CD4-positive, alpha-beta T cell (primary cell): ENCODE data around the gene CAMTA1. TPM values are rescaled to one million over a fixed set of nuclear protein-coding genes. Genes with fewer than 3 reads are reported as not detected.

ENCODE experiments used
- ATAC-seq: fragments of 200-7000 bp; cut with Tn5 transposase; one replicate; pipeline ENCODE4 v1.10.0; 2022; ENCODE audit warnings: mild to moderate bottlenecking; ENCODE audit not compliant: poor library complexity
- CTCF ChIA-PET: fragments of 350-600 bp; sonication (Branson Sonifier 250); formaldehyde crosslinking; loops from one replicate; lab custom pipeline; 2021; ENCODE audit warnings: antibody characterized with exemption, inconsistent platforms; lab: Charles Lee
- POLR2A ChIA-PET: fragments of 350-600 bp; sonication (Branson Sonifier 250); formaldehyde crosslinking; loops from one replicate; lab custom pipeline; 2021; ENCODE audit warnings: antibody characterized with exemption, inconsistent platforms; lab: Charles Lee
- DNase-seq, 14 experiments: peaks; one replicate each; pipeline ENCODE4 v3.0.0-alpha.2; 2013 to 2020; ENCODE audit warnings: mixed read lengths in 2 of 14
- H3K27ac ChIP-seq, 2 donors: one replicate each; pipeline versions ENCODE4 v1.5.1 to v1.7.0; 2013; ENCODE audit warnings: low read length in 2 of 2, low read depth in 1 of 2, mild to moderate bottlenecking in 1 of 2
- H3K27me3 ChIP-seq, 2 experiments: 1 replicate in 1 of 2; 2 replicates in 1 of 2; pipeline versions ENCODE4 v1.6.1 to v1.7.0; 2013; ENCODE audit warnings: low read length in 2 of 2, control low read depth in 1 of 2, mild to moderate bottlenecking in 1 of 2, moderate library complexity in 1 of 2; ENCODE audit not compliant: insufficient read depth in 2 of 2, control insufficient read depth in 1 of 2
- H3K36me3 ChIP-seq: one replicate; pipeline ENCODE4 v1.6.1; 2013; ENCODE audit warnings: low read length, control low read depth; ENCODE audit not compliant: insufficient read depth
- H3K4me1 ChIP-seq: one replicate; pipeline ENCODE4 v1.6.1; 2013; ENCODE audit warnings: low read length, control low read depth; ENCODE audit not compliant: insufficient read depth
- H3K4me3 ChIP-seq: one replicate; pipeline ENCODE4 v1.5.1; 2013; ENCODE audit warnings: mild to moderate bottlenecking, low read length, moderate library complexity
- H3K9me3 ChIP-seq, 2 experiments: 1 replicate in 1 of 2; 2 replicates in 1 of 2; pipeline versions ENCODE4 v1.6.1 to v1.7.0; 2013; ENCODE audit warnings: low read length in 2 of 2, mild to moderate bottlenecking in 2 of 2, control low read depth in 1 of 2, moderate library complexity in 1 of 2; ENCODE audit not compliant: control insufficient read depth in 1 of 2, insufficient read depth in 1 of 2
- H3K27ac Mint-ChIP-seq: one replicate; pipeline ENCODE4 v1.8.0; 2020; ENCODE audit warnings: mixed read lengths
- H3K27me3 Mint-ChIP-seq: one replicate; pipeline ENCODE4 v1.8.0; 2021; ENCODE audit warnings: mixed read lengths
- H3K36me3 Mint-ChIP-seq: one replicate; pipeline ENCODE4 v1.8.0; 2021; ENCODE audit warnings: low read depth, mixed read lengths
- H3K4me1 Mint-ChIP-seq: one replicate; pipeline ENCODE4 v1.8.0; 2021; ENCODE audit warnings: low read depth, mixed read lengths
- H3K4me3 Mint-ChIP-seq: one replicate; pipeline ENCODE4 v1.8.0; 2020; ENCODE audit warnings: mild to moderate bottlenecking, mixed read lengths
- H3K9me3 Mint-ChIP-seq: one replicate; pipeline ENCODE4 v1.8.0; 2020; ENCODE audit warnings: mixed read lengths
- intact Hi-C, 2 experiments: fragments of 100-400 bp; cut with DNase I in 1 of 2; cut with micrococcal nuclease in 1 of 2; formaldehyde crosslinking; loops; one replicate each; pipeline versions ENCODE4 v1.15.1 to v1.9.0; 2023 to 2025; cut with DNase I, micrococcal nuclease
- total RNA-seq, 174 experiments: library from RNA in 2 of 174; stranded (reverse) in 2 of 174; gene quantifications; one replicate each; pipeline ENCODE4 v1.2.3 and lab custom pipeline; 2021 to 2026
- TF ChIP-seq, protein P1 (sequence below): fragments of 200-600 bp; IDR thresholded peaks from one replicate; pipeline ENCODE4 v1.8.0; 2022; ENCODE audit warnings: antibody characterized with exemption, mild to moderate bottlenecking

The CAMTA1 gene
- total RNA-seq, 2 experiments from 2014 or later, result 38.6 to 39.3 TPM

DNA sequence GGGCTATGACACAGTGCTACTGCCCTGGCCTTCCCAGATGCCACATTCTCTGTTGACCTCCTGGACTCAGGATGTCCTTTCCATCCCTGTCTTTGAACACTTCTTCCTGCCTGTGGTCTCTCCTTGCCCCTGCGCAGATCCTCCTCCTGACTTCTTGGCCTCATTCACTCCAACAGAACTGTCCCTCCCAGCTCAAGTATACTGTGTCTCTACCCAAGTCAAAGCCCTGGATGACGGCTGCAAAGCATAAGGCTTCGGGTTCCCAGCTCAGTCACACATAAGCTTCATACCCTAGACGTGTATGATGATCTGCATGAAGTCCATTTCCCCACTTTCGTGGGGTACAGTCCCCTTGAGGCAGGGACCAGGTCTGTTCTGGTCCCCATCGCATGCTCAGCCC, 657.7 kb downstream of the CAMTA1 start:
- no peaks in the 10 kb centered on the region for H3K9me3 ChIP-seq
- POLR2A ChIA-PET, result no interaction called here
- H3K27me3 Mint-ChIP-seq, result no peaks in the 10 kb centered on the region
- H3K9me3 Mint-ChIP-seq, result no peaks in the 10 kb centered on the region
- TF ChIP-seq, protein P1, sequence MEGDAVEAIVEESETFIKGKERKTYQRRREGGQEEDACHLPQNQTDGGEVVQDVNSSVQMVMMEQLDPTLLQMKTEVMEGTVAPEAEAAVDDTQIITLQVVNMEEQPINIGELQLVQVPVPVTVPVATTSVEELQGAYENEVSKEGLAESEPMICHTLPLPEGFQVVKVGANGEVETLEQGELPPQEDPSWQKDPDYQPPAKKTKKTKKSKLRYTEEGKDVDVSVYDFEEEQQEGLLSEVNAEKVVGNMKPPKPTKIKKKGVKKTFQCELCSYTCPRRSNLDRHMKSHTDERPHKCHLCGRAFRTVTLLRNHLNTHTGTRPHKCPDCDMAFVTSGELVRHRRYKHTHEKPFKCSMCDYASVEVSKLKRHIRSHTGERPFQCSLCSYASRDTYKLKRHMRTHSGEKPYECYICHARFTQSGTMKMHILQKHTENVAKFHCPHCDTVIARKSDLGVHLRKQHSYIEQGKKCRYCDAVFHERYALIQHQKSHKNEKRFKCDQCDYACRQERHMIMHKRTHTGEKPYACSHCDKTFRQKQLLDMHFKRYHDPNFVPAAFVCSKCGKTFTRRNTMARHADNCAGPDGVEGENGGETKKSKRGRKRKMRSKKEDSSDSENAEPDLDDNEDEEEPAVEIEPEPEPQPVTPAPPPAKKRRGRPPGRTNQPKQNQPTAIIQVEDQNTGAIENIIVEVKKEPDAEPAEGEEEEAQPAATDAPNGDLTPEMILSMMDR, result no peak
- H3K27ac ChIP-seq, result no peak overlapping the region
- DNase-seq (no peak), ATAC-seq (no peak)
- H3K4me3 Mint-ChIP-seq, result no peak overlapping the region
- H3K4me1 Mint-ChIP-seq, result no peaks in the 10 kb centered on the region
- no peaks in the 10 kb centered on the region for H3K36me3 ChIP-seq
- no peaks in the 10 kb centered on the region for H3K36me3 Mint-ChIP-seq
- no peaks in the 10 kb centered on the region for H3K4me1 ChIP-seq
- no peak overlapping the region for H3K27ac Mint-ChIP-seq
- CTCF ChIA-PET, result no interaction called here
- intact Hi-C loops, result no loop called here
- H3K27me3 ChIP-seq, result no peaks in the 10 kb centered on the region
- H3K4me3 ChIP-seq, result no peak overlapping the region

DNA sequence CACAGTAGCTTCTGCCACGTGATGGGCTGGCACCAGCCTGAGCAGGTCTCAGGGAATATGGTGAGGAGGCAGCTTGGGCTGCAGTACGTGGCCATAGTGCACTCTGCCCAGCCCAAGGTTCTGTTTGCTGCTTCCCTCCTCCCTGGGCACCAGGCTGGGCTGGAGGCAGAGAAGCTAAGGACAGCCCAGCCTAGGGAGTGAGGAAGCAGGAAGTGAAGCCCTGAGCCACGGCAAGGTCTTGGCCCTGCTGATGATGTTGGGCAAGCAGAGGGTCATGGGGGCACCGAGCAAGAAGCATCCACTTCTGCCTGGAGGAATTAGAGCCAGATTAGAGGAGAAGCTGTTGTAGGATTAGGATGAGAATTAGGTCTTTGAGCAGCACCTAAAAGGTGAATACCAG, 659.1 kb downstream of the CAMTA1 start:
- TF ChIP-seq, protein P1, result no peak
- CTCF ChIA-PET, result no interaction called here
- H3K4me3 Mint-ChIP-seq, result no peak overlapping the region

DNA sequence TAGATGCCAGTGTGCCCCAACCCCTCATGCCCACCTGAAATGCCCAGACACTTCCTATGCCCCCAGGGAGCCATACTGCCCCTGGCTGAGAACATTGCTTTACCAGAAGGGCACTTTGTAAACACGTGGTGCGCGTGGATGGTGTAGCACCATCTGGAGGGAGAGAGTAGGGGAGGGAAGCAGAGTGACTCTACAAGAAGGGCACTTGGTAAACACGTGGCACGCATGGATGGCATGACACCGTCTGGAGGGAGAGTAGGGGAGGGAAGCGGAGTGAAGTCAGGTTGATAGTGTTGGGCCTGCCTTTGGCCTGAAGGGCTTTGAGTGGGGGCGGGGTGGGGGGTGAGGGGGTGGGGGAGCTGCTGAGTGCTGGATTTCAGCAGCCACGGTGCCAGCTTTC, 661.8 kb downstream of the CAMTA1 start:
- no peaks in the 10 kb centered on the region for H3K9me3 Mint-ChIP-seq
- CTCF ChIA-PET, result no interaction called here
- no peaks in the 10 kb centered on the region for H3K4me1 ChIP-seq
- intact Hi-C loops, result no loop called here
- POLR2A ChIA-PET, result no interaction called here
- no peak overlapping the region for H3K27ac Mint-ChIP-seq
- H3K27me3 Mint-ChIP-seq, result no peaks in the 10 kb centered on the region
- H3K4me3 Mint-ChIP-seq, result no peak overlapping the region
- H3K4me1 Mint-ChIP-seq, result no peaks in the 10 kb centered on the region
- H3K36me3 ChIP-seq, result no peaks in the 10 kb centered on the region
- DNase-seq, result no peak
- no peak overlapping the region for H3K4me3 ChIP-seq
- no peak for ATAC-seq
- no peak overlapping the region for H3K27ac ChIP-seq
- no peaks in the 10 kb centered on the region for H3K36me3 Mint-ChIP-seq
- TF ChIP-seq, protein P1, result no peak
- no peaks in the 10 kb centered on the region for H3K27me3 ChIP-seq
- no peaks in the 10 kb centered on the region for H3K9me3 ChIP-seq

More for the DNA sequence above, 659.1 kb downstream of the CAMTA1 start:
- no peak for DNase-seq
- no peaks in the 10 kb centered on the region for H3K36me3 Mint-ChIP-seq
- Histone ChIP-seq H3K36me3 (no peaks in the 10 kb centered on the region), H3K27me3 (no peaks in the 10 kb centered on the region), H3K9me3 (no peaks in the 10 kb centered on the region), H3K4me3 (no peak overlapping the region), H3K4me1 (no peaks in the 10 kb centered on the region), H3K27ac (no peak overlapping the region)
- no peak for ATAC-seq
- H3K27me3 Mint-ChIP-seq, result no peaks in the 10 kb centered on the region
- H3K4me1 Mint-ChIP-seq, result no peaks in the 10 kb centered on the region
- POLR2A ChIA-PET, result no interaction called here
- H3K9me3 Mint-ChIP-seq, result no peaks in the 10 kb centered on the region
- no peak overlapping the region for H3K27ac Mint-ChIP-seq
- intact Hi-C loops, result no loop called here
